IMR-90 (cell line): Measurements from ENCODE around the gene HOXA2. TPM values are rescaled to one million over a fixed set of nuclear protein-coding genes. Genes with fewer than 3 reads are reported as not detected.
A peak's percentile ranks its signal among the peaks of the same experiment; 100 is the strongest.

ENCODE experiments used
- ATAC-seq: fragments of 200-7000 bp; cut with Tn5 transposase; 2 replicates; pipeline ENCODE4 v1.9.1; 2020; ENCODE audit warnings: low read depth, mild to moderate bottlenecking, moderate library complexity
- BruUV-seq: library from RNA; stranded (reverse); fragments of 400-500 nt; replicated peaks from 2 replicates; lab custom pipeline; 2021; lab: Mats Ljungman, UMichigan
- CTCF ChIA-PET: fragments of 300-600 bp; formaldehyde crosslinking; extraction: SDS; loops from one replicate; lab custom pipeline; 2021; ENCODE audit warnings: antibody characterized with exemption; lab: Yijun Ruan, JAX
- POLR2A ChIA-PET: fragments of 300-600 bp; sonication (Branson Sonifier 250); formaldehyde crosslinking; loops from one replicate; lab custom pipeline; 2022; ENCODE audit warnings: antibody characterized with exemption; ENCODE audit not compliant: unreplicated experiment; lab: Charles Lee
- DNase-seq: peaks from one replicate; pipeline ENCODE4 v3.0.0; 2013
- H2AFZ ChIP-seq: replicated peaks from 2 replicates; pipeline ENCODE3; 2013; ENCODE audit warnings: low read length, mild to moderate bottlenecking; ENCODE audit not compliant: poor library complexity
- H2AK5ac ChIP-seq: 2 replicates; pipeline ENCODE4 v1.6.1; 2013; ENCODE audit warnings: low read depth, low read length, inconsistent platforms
- H2AK9ac ChIP-seq: replicated peaks from 2 replicates; pipeline ENCODE3; 2013; ENCODE audit warnings: mild to moderate bottlenecking, low read depth, low read length, moderate library complexity; ENCODE audit not compliant: poor library complexity
- H2BK120ac ChIP-seq: 2 replicates; pipeline ENCODE4 v1.6.1; 2013; ENCODE audit warnings: low read depth, low read length, inconsistent platforms
- H2BK15ac ChIP-seq: 3 replicates; pipeline ENCODE4 v1.6.1; 2013; ENCODE audit warnings: low read depth, low read length, inconsistent platforms
- H2BK20ac ChIP-seq: 2 replicates; pipeline ENCODE4 v1.6.1; 2013; ENCODE audit warnings: low read depth, mild to moderate bottlenecking, inconsistent platforms, low read length, moderate library complexity
- H2BK5ac ChIP-seq: 2 replicates; pipeline ENCODE4 v1.6.1; 2013; ENCODE audit warnings: mild to moderate bottlenecking, low read depth, low read length, inconsistent platforms; ENCODE audit not compliant: poor library complexity, severe bottlenecking
- H3K14ac ChIP-seq: replicated peaks from 2 replicates; pipeline ENCODE4 v1.6.1; 2013; ENCODE audit warnings: low read depth, low read length, inconsistent platforms
- H3K18ac ChIP-seq: 2 replicates; pipeline ENCODE4 v1.6.1; 2013; ENCODE audit warnings: low read depth, low read length, control low read depth
- H3K23ac ChIP-seq: 2 replicates; pipeline ENCODE4 v1.6.1; 2013; ENCODE audit warnings: low read depth, low read length, inconsistent platforms
- H3K27ac ChIP-seq: 2 replicates; pipeline ENCODE4 v1.5.1; 2013; ENCODE audit warnings: mild to moderate bottlenecking, control low read depth, low read length; ENCODE audit not compliant: insufficient read depth
- H3K27me3 ChIP-seq: 2 replicates; pipeline ENCODE4 v1.6.1; 2013; ENCODE audit warnings: low read length; ENCODE audit not compliant: control insufficient read depth, insufficient read depth
- H3K36me3 ChIP-seq: 2 replicates; pipeline ENCODE4 v1.6.1; 2013; ENCODE audit warnings: low read length, mixed read lengths; ENCODE audit not compliant: control insufficient read depth, insufficient read depth
- H3K4ac ChIP-seq: 2 replicates; pipeline ENCODE4 v1.6.1; 2013; ENCODE audit warnings: low read depth, low read length, inconsistent platforms
- H3K4me1 ChIP-seq: 2 replicates; pipeline ENCODE4 v1.6.1; 2013; ENCODE audit warnings: low read length, mixed read lengths; ENCODE audit not compliant: control insufficient read depth, insufficient read depth
- H3K4me2 ChIP-seq: 2 replicates; pipeline ENCODE4 v1.6.1; 2013; ENCODE audit warnings: low read depth, mild to moderate bottlenecking, control low read depth, low read length, moderate library complexity
- H3K4me3 ChIP-seq: 2 replicates; pipeline ENCODE4 v1.5.1; 2013; ENCODE audit warnings: low read depth, mild to moderate bottlenecking, control low read depth, low read length, moderate library complexity; ENCODE audit not compliant: insufficient read depth
- H3K56ac ChIP-seq: 2 replicates; pipeline ENCODE4 v1.6.1; 2013; ENCODE audit warnings: low read length, inconsistent platforms; ENCODE audit not compliant: insufficient read depth; ENCODE audit errors: extremely low read depth
- H3K79me1 ChIP-seq, 2 experiments: 2 replicates each; pipeline ENCODE4 v1.6.1; 2013; ENCODE audit warnings: low read length in 2 of 2, inconsistent platforms in 1 of 2, low read depth in 1 of 2
- H3K9ac ChIP-seq: 2 replicates; pipeline ENCODE4 v1.6.1; 2013; ENCODE audit warnings: low read depth, low read length, control low read depth
- H3K9me1 ChIP-seq: 2 replicates; pipeline ENCODE4 v1.6.1; 2013; ENCODE audit warnings: low read length, inconsistent platforms; ENCODE audit not compliant: insufficient read depth
- H3K9me3 ChIP-seq: 2 replicates; pipeline ENCODE4 v1.6.1; 2013; ENCODE audit warnings: low read length; ENCODE audit not compliant: control insufficient read depth, insufficient read depth
- H4K20me1 ChIP-seq: 2 replicates; pipeline ENCODE4 v1.6.1; 2013; ENCODE audit warnings: low read length, inconsistent platforms; ENCODE audit not compliant: insufficient read depth
- H4K5ac ChIP-seq: 2 replicates; pipeline ENCODE4 v1.6.1; 2013; ENCODE audit warnings: mild to moderate bottlenecking, low read depth, low read length, control low read depth
- H4K8ac ChIP-seq, 2 experiments: 2 replicates each; pipeline ENCODE4 v1.6.1; 2013; ENCODE audit warnings: low read depth in 2 of 2, low read length in 2 of 2, control low read depth in 1 of 2, inconsistent platforms in 1 of 2
- H4K91ac ChIP-seq: 2 replicates; pipeline ENCODE4 v1.6.1; 2013; ENCODE audit warnings: low read depth, low read length, inconsistent platforms; ENCODE audit not compliant: insufficient read depth
- BHLHE40 ChIP-seq: fragments of 150-350 bp; IDR thresholded peaks from 2 replicates; pipeline ENCODE4 v1.6.1; 2016; ENCODE audit warnings: mild to moderate bottlenecking, low read depth, low read length
- CEBPB ChIP-seq: IDR thresholded peaks from 2 replicates; pipeline ENCODE4 v1.6.1; 2012; ENCODE audit warnings: low read depth, low read length, improper control_type of control experiment
- CHD1 ChIP-seq: IDR thresholded peaks from 2 replicates; pipeline ENCODE4 v1.6.1; 2012; ENCODE audit warnings: low read depth, low read length, improper control_type of control experiment
- ELK1 ChIP-seq: fragments of 150-350 bp; IDR thresholded peaks from 2 replicates; pipeline ENCODE4 v1.6.1; 2016; ENCODE audit warnings: low read depth, mild to moderate bottlenecking, low read length, moderate library complexity, borderline replicate concordance
- MAZ ChIP-seq: IDR thresholded peaks from 2 replicates; pipeline ENCODE4 v1.6.1; 2012; ENCODE audit warnings: low read depth, mild to moderate bottlenecking, low read length, improper control_type of control experiment, moderate library complexity, borderline replicate concordance
- MXI1 ChIP-seq: IDR thresholded peaks from 2 replicates; pipeline ENCODE4 v1.6.1; 2012; ENCODE audit warnings: low read depth, mild to moderate bottlenecking, low read length, moderate library complexity, borderline replicate concordance
- NFE2L2 ChIP-seq: fragments of 150-350 bp; IDR thresholded peaks from 2 replicates; pipeline ENCODE4 v1.6.1; 2016; ENCODE audit warnings: low read depth, mild to moderate bottlenecking, low read length
- POLR2A ChIP-seq: IDR thresholded peaks from 2 replicates; pipeline ENCODE4 v1.6.1; 2012; ENCODE audit warnings: mild to moderate bottlenecking, low read depth, low read length
- RAD21 ChIP-seq: IDR thresholded peaks from 2 replicates; pipeline ENCODE4 v1.6.1; 2012; ENCODE audit warnings: low read length, improper control_type of control experiment
- RCOR1 ChIP-seq: IDR thresholded peaks from 2 replicates; pipeline ENCODE4 v1.6.1; 2012; ENCODE audit warnings: mild to moderate bottlenecking, low read length, improper control_type of control experiment; ENCODE audit not compliant: insufficient replicate concordance
- RFX5 ChIP-seq: IDR thresholded peaks from 2 replicates; pipeline ENCODE4 v1.8.0; 2012; ENCODE audit warnings: low read depth, mild to moderate bottlenecking, low read length, moderate library complexity
- SMC3 ChIP-seq: fragments of 150-350 bp; IDR thresholded peaks from 2 replicates; pipeline ENCODE4 v1.6.1; 2016; ENCODE audit warnings: low read depth, mild to moderate bottlenecking, antibody characterized with exemption, low read length, moderate library complexity
- USF2 ChIP-seq: fragments of 150-350 bp; IDR thresholded peaks from 2 replicates; pipeline ENCODE4 v1.6.1; 2017; ENCODE audit warnings: mild to moderate bottlenecking, antibody characterized with exemption, low read length, low read depth
- WGBS, 2 experiments: methylation state at CpG; one replicate each; pipeline versions ENCODE4 v1.1.5 to v1.1.7; 2013; ENCODE audit warnings: missing lambda C conversion rate in 2 of 2; ENCODE audit not compliant: insufficient read length in 1 of 2; ENCODE audit errors: extremely low coverage in 2 of 2; 5-methylcytosine and 5-hydroxymethylcytosine counted together
- dilution Hi-C: fragments of 300-500 bp; cut with HindIII; formaldehyde crosslinking; loops from one replicate; pipeline ENCODE4 v1.14.3; 2018; ENCODE audit warnings: low sequenced_read_pairs; ENCODE audit not compliant: unreplicated experiment
- in situ Hi-C: fragments of 300-500 bp; cut with MboI; formaldehyde crosslinking; loops from 3 replicates; pipeline ENCODE4 v1.14.3; 2019; ENCODE audit warnings: low sequenced_read_pairs, inconsistent platforms, mixed read lengths
- intact Hi-C: fragments of 100-400 bp; cut with micrococcal nuclease; formaldehyde crosslinking; loops from 2 replicates; pipeline ENCODE4 v1.10.0; 2022
- polyA plus RNA-seq, 3 experiments: library from polyadenylated mRNA; depleted of rRNA; stranded (reverse); fragments of >200 nt; gene quantifications; 2 replicates each; pipeline ENCODE4 v1.2.3, GENCODE V29; 2012; ENCODE audit warnings: low replicate concordance in 1 of 3
- total RNA-seq: library from RNA; depleted of rRNA; stranded (reverse); fragments of >200 nt; gene quantifications from 2 replicates; pipeline ENCODE4 v1.2.3, GENCODE V29; 2012

Gene HOXA2
- total and polyA plus RNA-seq, 2 of the 4 experiments (the other 2 are of a cell fraction): 1.6 to 3.9 TPM

GRCh38 chr7:27124096-27124901 is 21.8 kb upstream of the HOXA2 start:
- dilution Hi-C loops (no loop called here), intact Hi-C loops (loop anchor here (5.0 kb wide), 1 partner anchor 922 kb away; the partner anchor contains the start of genes CBX3 and HNRNPA2B1), in situ Hi-C loops (no loop called here)
- peak overlapping the region; percentile 74 to 90 for H4K8ac ChIP-seq
- peaks cover 35% of the 10 kb centered on the region for H3K4me1 ChIP-seq
- ChIA-PET POLR2A (interaction anchor here (1.0 kb wide), 1 partner anchor 26 kb away, joined by 3 read pairs; no protein-coding TSS in a partner anchor), CTCF (interaction anchor here (1.0 kb wide), 1 partner anchor 755 kb away, joined by 3 read pairs; no protein-coding TSS in a partner anchor)
- H3K9me3 ChIP-seq: no peaks in the 10 kb centered on the region
- peak overlapping the region; percentile 98 for H3K4ac ChIP-seq
- H2BK120ac ChIP-seq: peak overlapping the region; percentile 94
- H2BK20ac ChIP-seq: peak overlapping the region; percentile 75
- H2BK5ac ChIP-seq: peak overlapping the region; percentile 88
- H3K4me2 ChIP-seq: peak overlapping the region; percentile 95
- H3K4me3 ChIP-seq: peak overlapping the region; percentile 48
- peak overlapping the region; percentile 64; the same call in 2 of the 3 replicates for H2BK15ac ChIP-seq
- H3K23ac ChIP-seq: peak overlapping the region; percentile 89
- H3K36me3 ChIP-seq: peaks cover 3% of the 10 kb centered on the region; the same call in 1 of the 2 replicates
- peak; percentile 97 for DNase-seq
- peak; percentile 36 for ATAC-seq
- peak overlapping the region; percentile 77 for H2AK5ac ChIP-seq
- H3K9me1 ChIP-seq: peaks cover 10% of the 10 kb centered on the region
- no peaks in the 10 kb centered on the region for H3K27me3 ChIP-seq
- H4K20me1 ChIP-seq: no peaks in the 10 kb centered on the region
- peak overlapping the region; percentile 67 for H3K18ac ChIP-seq
- H4K91ac ChIP-seq: peak overlapping the region; percentile 96
- WGBS, 2 experiments: 1% methylated on average over 25 of the region's 43 CpGs; no CpG with 5 or more reads in 1 of the 2 experiments
- peak overlapping the region; percentile 36 for H2AFZ ChIP-seq
- H3K56ac ChIP-seq: peak overlapping the region; percentile 76; the same call in 1 of the 2 replicates
- peak overlapping the region; percentile 50; the same call in 1 of the 2 replicates for H4K5ac ChIP-seq
- peak overlapping the region; percentile 96 for H3K9ac ChIP-seq
- H3K27ac ChIP-seq: peak overlapping the region; percentile 99
- BruUV-seq: no TSS peak
- peak overlapping the region; percentile 30 for H2AK9ac ChIP-seq
- H3K14ac ChIP-seq: peak overlapping the region; percentile 94
- H3K79me1 ChIP-seq: peaks cover 12 to 51% of the 10 kb centered on the region in 2 experiments
- TF ChIP-seq BHLHE40 (peak; percentile 97), SMC3 (no peak), CHD1 (peak; percentile 35; the same call in 1 of the 2 replicates), POLR2A (no peak), RAD21 (no peak; the same call in 1 of the 2 replicates), USF2 (peak; percentile 83), CEBPB (0 out of 2 replicates have a peak, but pooled peaks have one; percentile 6), NFE2L2 (no peak), MAZ (0 out of 2 replicates have a peak, but pooled peaks have one; percentile 10), RFX5 (no peak), RCOR1 (peak; percentile 47), ELK1 (no peak), MXI1 (peak; percentile 59)
